DND-41 (cell line): Measurements from ENCODE around the gene MDH1.
"Not testable (repeated sequence)": the region's sequence is repeated elsewhere in the genome, so short reads cannot be mapped to it uniquely, and the experiment has no call there.

Experiments
- EZH2 ChIP-seq: IDR thresholded peaks from 3 replicates; pipeline ENCODE4 v1.6.1; 2012; ENCODE audit warnings: borderline replicate concordance, low read depth, mild to moderate bottlenecking, moderate library complexity, low read length, inconsistent platforms; ENCODE audit not compliant: severe bottlenecking
- TF ChIP-seq, protein P1 (sequence below): IDR thresholded peaks from 2 replicates; pipeline ENCODE4 v1.5.1; 2012; ENCODE audit warnings: borderline replicate concordance, low read length, moderate library complexity, mild to moderate bottlenecking; ENCODE audit not compliant: poor library complexity, severe bottlenecking; ENCODE audit errors: extremely low read depth

DNA sequence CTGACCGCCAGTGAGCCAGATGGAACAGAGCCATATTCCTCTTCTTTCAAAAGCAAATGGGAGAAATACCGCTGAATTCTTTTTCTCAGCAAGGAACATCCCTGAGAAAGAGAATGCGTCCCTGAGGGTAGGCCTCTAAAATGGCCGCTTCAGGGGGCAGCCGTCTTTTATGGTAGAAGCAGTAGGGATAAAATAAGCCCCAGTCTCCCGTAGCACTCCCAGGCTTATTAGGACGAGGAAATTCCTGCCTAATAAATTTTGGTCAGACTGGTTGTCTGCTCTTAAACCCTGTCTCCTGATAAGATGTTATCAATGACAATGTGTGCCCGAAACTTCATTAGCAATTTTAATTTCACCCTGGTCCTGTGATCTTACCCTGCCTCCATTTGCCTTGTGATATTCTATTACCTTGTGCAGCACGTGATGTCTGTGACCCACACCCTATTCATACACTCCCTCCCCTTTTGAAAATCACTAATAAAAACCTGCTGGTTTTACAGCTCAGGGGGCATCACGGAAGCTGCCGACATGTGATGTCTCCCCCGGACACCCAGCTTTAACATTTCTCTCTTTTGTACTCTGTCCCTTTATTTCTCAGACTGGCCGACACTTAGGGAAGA lies 14.9 kb upstream of the MDH1 start:
- TF ChIP-seq, protein P1, sequence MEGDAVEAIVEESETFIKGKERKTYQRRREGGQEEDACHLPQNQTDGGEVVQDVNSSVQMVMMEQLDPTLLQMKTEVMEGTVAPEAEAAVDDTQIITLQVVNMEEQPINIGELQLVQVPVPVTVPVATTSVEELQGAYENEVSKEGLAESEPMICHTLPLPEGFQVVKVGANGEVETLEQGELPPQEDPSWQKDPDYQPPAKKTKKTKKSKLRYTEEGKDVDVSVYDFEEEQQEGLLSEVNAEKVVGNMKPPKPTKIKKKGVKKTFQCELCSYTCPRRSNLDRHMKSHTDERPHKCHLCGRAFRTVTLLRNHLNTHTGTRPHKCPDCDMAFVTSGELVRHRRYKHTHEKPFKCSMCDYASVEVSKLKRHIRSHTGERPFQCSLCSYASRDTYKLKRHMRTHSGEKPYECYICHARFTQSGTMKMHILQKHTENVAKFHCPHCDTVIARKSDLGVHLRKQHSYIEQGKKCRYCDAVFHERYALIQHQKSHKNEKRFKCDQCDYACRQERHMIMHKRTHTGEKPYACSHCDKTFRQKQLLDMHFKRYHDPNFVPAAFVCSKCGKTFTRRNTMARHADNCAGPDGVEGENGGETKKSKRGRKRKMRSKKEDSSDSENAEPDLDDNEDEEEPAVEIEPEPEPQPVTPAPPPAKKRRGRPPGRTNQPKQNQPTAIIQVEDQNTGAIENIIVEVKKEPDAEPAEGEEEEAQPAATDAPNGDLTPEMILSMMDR = not testable (repeated sequence)
- not testable (repeated sequence) for TF ChIP-seq EZH2
